Erythroblast (primary cell): ENCODE data around the gene HSPA2.

Source experiments
- GATA1 ChIP-seq: IDR thresholded peaks from 2 replicates; pipeline ENCODE4 v1.6.1; 2011; ENCODE audit warnings: low read depth, mild to moderate bottlenecking, control low read depth, low read length, moderate library complexity
- POLR2A ChIP-seq: IDR thresholded peaks from 2 replicates; pipeline ENCODE4 v1.6.1; 2011; ENCODE audit warnings: mild to moderate bottlenecking, low read length

GRCh38 chr14:64541972-64542835 lies 1.7 kb downstream of the HSPA2 start:
- no peak for TF ChIP-seq POLR2A
- no peak for TF ChIP-seq GATA1
